Activated naive CD4-positive, alpha-beta T cell treated with anti-CD3 and anti-CD28 coated beads, Interleukin-2, amount 50 U/mL, for 72 hours (primary cell): ENCODE results near the gene NRBF2. TPM values are rescaled to one million over a fixed set of nuclear protein-coding genes. Genes with fewer than 3 reads are reported as not detected.
"Not testable (repeated sequence)": the region's sequence is repeated elsewhere in the genome, so short reads cannot be mapped to it uniquely, and the experiment has no call there.

Experiments
- ATAC-seq, 2 donors: fragments of 150-1000 bp; cut with Tn5 transposase; 2 replicates each; pipeline ENCODE4 v1.10.0; 2021; ENCODE audit warnings: mild to moderate bottlenecking in 2 of 2, moderate library complexity in 2 of 2
- DNase-seq, 2 donors: peaks; one replicate each; pipeline ENCODE4 v3.0.0; 2021 to 2022; ENCODE audit warnings: low spot score in 2 of 2
- H3K27ac Mint-ChIP-seq, 2 donors: one replicate each; pipeline ENCODE4 v1.8.0; 2022; ENCODE audit warnings: mild to moderate bottlenecking in 2 of 2, mixed read lengths in 2 of 2
- H3K36me3 Mint-ChIP-seq, 2 donors: one replicate each; pipeline ENCODE4 v1.8.0; 2022; ENCODE audit warnings: mixed read lengths in 2 of 2
- H3K9me3 Mint-ChIP-seq, 2 donors: one replicate each; pipeline ENCODE4 v1.8.0; 2022; ENCODE audit warnings: mixed read lengths in 2 of 2
- total RNA-seq, 2 donors: library from RNA; stranded (reverse); gene quantifications; one replicate each; pipeline ENCODE4 v1.2.3, GENCODE V29; 2022

The NRBF2 gene
- total RNA-seq: 10 to 100 TPM; 18.4 to 21.1 TPM

- ATAC-seq (peak; percentile 93 to 96), DNase-seq (peak; percentile 96 to 99)
- peaks cover 10 to 12% of the 10 kb centered on the region in 2 donors for H3K9me3 Mint-ChIP-seq
- peak within 1 kb of the TSS; percentile 93 to 97 for H3K27ac Mint-ChIP-seq
- peaks cover 15 to 27% of the 10 kb centered on the region in 2 donors for H3K36me3 Mint-ChIP-seq
Observed at GRCh38 chr10:63133056-63133820, at the start of gene NRBF2. NRBF2 (plus strand) TSS chr10:63133328; CDS start chr10:63133471, 143 bp downstream.

- not testable (repeated sequence) for H3K9me3 Mint-ChIP-seq, ATAC-seq, H3K36me3 Mint-ChIP-seq
Observed at GRCh38 chr10:63083406-63083805, 49.7 kb upstream of the NRBF2 start.

GRCh38 chr10:63083904-63084689, 49.0 kb upstream of the NRBF2 start:
- Mint-ChIP-seq H3K27ac (no peak overlapping the region), H3K36me3 (no peaks in the 10 kb centered on the region), H3K9me3 (no peaks in the 10 kb centered on the region)
- peak in 1 of 2 donors; percentile 7 for DNase-seq
- peak; percentile 46 to 51 for ATAC-seq

More at GRCh38 chr10:63083406-63083805, 49.7 kb upstream of the NRBF2 start:
- not testable (repeated sequence) for H3K27ac Mint-ChIP-seq, DNase-seq

GRCh38 chr10:63084690-63085382, 48.3 kb upstream of the NRBF2 start:
- H3K9me3 Mint-ChIP-seq: no peaks in the 10 kb centered on the region
- no peak for ATAC-seq
- H3K27ac Mint-ChIP-seq: no peak overlapping the region
- H3K36me3 Mint-ChIP-seq: no peaks in the 10 kb centered on the region
- no peak for DNase-seq

GRCh38 chr10:63093227-63093626, 39.9 kb upstream of the NRBF2 start:
- DNase-seq (no peak), ATAC-seq (no peak)
- H3K9me3 Mint-ChIP-seq: no peaks in the 10 kb centered on the region
- no peaks in the 10 kb centered on the region for H3K36me3 Mint-ChIP-seq
- H3K27ac Mint-ChIP-seq: no peak overlapping the region

- ATAC-seq (no peak), DNase-seq (no peak)
- Mint-ChIP-seq H3K36me3 (no peaks in the 10 kb centered on the region), H3K9me3 (no peaks in the 10 kb centered on the region), H3K27ac (no peak overlapping the region)
Observed at GRCh38 chr10:63094405-63094804, 38.7 kb upstream of the NRBF2 start.

- H3K9me3 Mint-ChIP-seq: no peaks in the 10 kb centered on the region
- ATAC-seq: no peak
- peak overlapping the region in 1 of 2 donors; percentile 0 for H3K27ac Mint-ChIP-seq
- DNase-seq: no peak
- no peaks in the 10 kb centered on the region for H3K36me3 Mint-ChIP-seq
Observed at GRCh38 chr10:63094881-63095280, 38.2 kb upstream of the NRBF2 start.

GRCh38 chr10:63099734-63100133, 33.4 kb upstream of the NRBF2 start:
- no peaks in the 10 kb centered on the region for H3K9me3 Mint-ChIP-seq
- ATAC-seq (no peak), DNase-seq (no peak)
- H3K27ac Mint-ChIP-seq: no peak overlapping the region
- H3K36me3 Mint-ChIP-seq: no peaks in the 10 kb centered on the region

- not testable (repeated sequence) for H3K9me3 Mint-ChIP-seq, H3K36me3 Mint-ChIP-seq, ATAC-seq, H3K27ac Mint-ChIP-seq, DNase-seq
Observed at GRCh38 chr10:63101091-63101490, 32.0 kb upstream of the NRBF2 start.

GRCh38 chr10:63102279-63102883, 30.7 kb upstream of the NRBF2 start:
- not testable (repeated sequence) for ATAC-seq, H3K27ac Mint-ChIP-seq, H3K36me3 Mint-ChIP-seq, DNase-seq, H3K9me3 Mint-ChIP-seq

- not testable (repeated sequence) for ATAC-seq, H3K36me3 Mint-ChIP-seq, H3K27ac Mint-ChIP-seq, H3K9me3 Mint-ChIP-seq, DNase-seq
Observed at GRCh38 chr10:63103178-63103577, 29.9 kb upstream of the NRBF2 start.

- H3K36me3 Mint-ChIP-seq: no peaks in the 10 kb centered on the region
- no peak overlapping the region for H3K27ac Mint-ChIP-seq
- peak in 1 of 2 donors; percentile 5 for DNase-seq
- peak; percentile 82 to 86 for ATAC-seq
- no peaks in the 10 kb centered on the region for H3K9me3 Mint-ChIP-seq
Observed at GRCh38 chr10:63103971-63104409, 29.1 kb upstream of the NRBF2 start.

GRCh38 chr10:63105225-63106110, 27.7 kb upstream of the NRBF2 start:
- no peaks in the 10 kb centered on the region for H3K9me3 Mint-ChIP-seq
- DNase-seq: no peak
- H3K36me3 Mint-ChIP-seq: no peaks in the 10 kb centered on the region
- ATAC-seq: no peak
- H3K27ac Mint-ChIP-seq: no peak overlapping the region

GRCh38 chr10:63106111-63106755, 26.9 kb upstream of the NRBF2 start:
- Mint-ChIP-seq H3K36me3 (no peaks in the 10 kb centered on the region), H3K27ac (no peak overlapping the region), H3K9me3 (no peaks in the 10 kb centered on the region)
- DNase-seq (no peak), ATAC-seq (no peak)

- H3K27ac Mint-ChIP-seq: no peak overlapping the region
- ATAC-seq: no peak
- no peaks in the 10 kb centered on the region for H3K36me3 Mint-ChIP-seq
- no peaks in the 10 kb centered on the region for H3K9me3 Mint-ChIP-seq
- DNase-seq: no peak
Observed at GRCh38 chr10:63107943-63108437, 25.1 kb upstream of the NRBF2 start.
